Measurements from ENCODE around the gene PYGB.

GRCh38 chr20:25299806-25300205 is 51.9 kb downstream of the PYGB start:
- TF ChIP-seq CTCF (IDR thresholded peaks at IDR 0.05) (no peak), POLR2A (IDR thresholded peaks at IDR 0.05) (no peak)
